HEK293 (cell line): ENCODE measurements around the gene PJVK.

Experiments
- GLIS1 ChIP-seq: fragments of 450-650 bp; formaldehyde crosslinking; IDR thresholded peaks from 2 replicates; pipeline ENCODE4 v1.5.1; 2016; ENCODE audit warnings: missing biosample characterization, missing genetic modification characterization
- HIC1 ChIP-seq: fragments of 450-650 bp; formaldehyde crosslinking; IDR thresholded peaks from 2 replicates; pipeline ENCODE4 v1.5.1; 2016; ENCODE audit warnings: missing biosample characterization, missing genetic modification characterization
- PRDM6 ChIP-seq: fragments of 450-650 bp; formaldehyde crosslinking; IDR thresholded peaks from 2 replicates; pipeline ENCODE4 v1.5.1; 2017; ENCODE audit warnings: missing biosample characterization, missing genetic modification characterization
- SCRT1 ChIP-seq: fragments of 450-650 bp; formaldehyde crosslinking; IDR thresholded peaks from 2 replicates; pipeline ENCODE4 v1.5.1; 2016; ENCODE audit warnings: missing biosample characterization, missing genetic modification characterization, borderline replicate concordance
- TCF7L2 ChIP-seq: IDR thresholded peaks from 2 replicates; pipeline ENCODE4 v1.6.1; 2011; ENCODE audit warnings: low read depth, mild to moderate bottlenecking, inconsistent platforms, low read length, moderate library complexity, borderline replicate concordance
- TSHZ1 ChIP-seq: fragments of 450-650 bp; formaldehyde crosslinking; IDR thresholded peaks from 2 replicates; pipeline ENCODE4 v1.5.1; 2016; ENCODE audit warnings: missing biosample characterization, missing genetic modification characterization, borderline replicate concordance
- YY1 ChIP-seq: fragments of 450-650 bp; formaldehyde crosslinking; IDR thresholded peaks from 2 replicates; pipeline ENCODE4 v1.5.1; 2018; ENCODE audit warnings: missing biosample characterization, missing genetic modification characterization
- ZBTB20 ChIP-seq: fragments of 450-650 bp; formaldehyde crosslinking; IDR thresholded peaks from 2 replicates; pipeline ENCODE4 v1.5.1; 2016; ENCODE audit warnings: missing biosample characterization, missing genetic modification characterization
- ZBTB21 ChIP-seq: fragments of 450-650 bp; formaldehyde crosslinking; IDR thresholded peaks from 2 replicates; pipeline ENCODE4 v1.5.1; 2017; ENCODE audit warnings: missing biosample characterization, missing genetic modification characterization
- ZBTB8A ChIP-seq: fragments of 450-650 bp; formaldehyde crosslinking; IDR thresholded peaks from 2 replicates; pipeline ENCODE4 v1.5.1; 2016; ENCODE audit warnings: missing biosample characterization, missing genetic modification characterization
- ZNF112 ChIP-seq: fragments of 450-650 bp; formaldehyde crosslinking; IDR thresholded peaks from 2 replicates; pipeline ENCODE4 v1.5.0; 2017; ENCODE audit warnings: missing biosample characterization, missing genetic modification characterization
- ZNF138 ChIP-seq: fragments of 450-650 bp; formaldehyde crosslinking; IDR thresholded peaks from 2 replicates; pipeline ENCODE4 v1.5.1; 2016; ENCODE audit warnings: missing biosample characterization, missing genetic modification characterization, borderline replicate concordance
- ZNF148 ChIP-seq: fragments of 450-650 bp; formaldehyde crosslinking; IDR thresholded peaks from 2 replicates; pipeline ENCODE4 v1.5.0; 2017; ENCODE audit warnings: missing biosample characterization, missing genetic modification characterization, borderline replicate concordance
- ZNF155 ChIP-seq: fragments of 450-650 bp; formaldehyde crosslinking; IDR thresholded peaks from 2 replicates; pipeline ENCODE4 v1.5.1; 2016; ENCODE audit warnings: missing biosample characterization, missing genetic modification characterization
- ZNF16 ChIP-seq: fragments of 450-650 bp; formaldehyde crosslinking; IDR thresholded peaks from 2 replicates; pipeline ENCODE4 v1.5.1; 2016; ENCODE audit warnings: low read depth, missing biosample characterization, missing genetic modification characterization
- ZNF2 ChIP-seq: fragments of 450-650 bp; formaldehyde crosslinking; IDR thresholded peaks from 2 replicates; pipeline ENCODE4 v1.5.1; 2016; ENCODE audit warnings: missing biosample characterization, missing genetic modification characterization
- ZNF335 ChIP-seq: fragments of 450-650 bp; formaldehyde crosslinking; conservative IDR thresholded peaks from 2 replicates; pipeline ENCODE4 v1.5.1; 2016; ENCODE audit warnings: missing biosample characterization, missing genetic modification characterization
- ZNF350 ChIP-seq: fragments of 450-650 bp; formaldehyde crosslinking; IDR thresholded peaks from 2 replicates; pipeline ENCODE4 v1.5.0; 2017; ENCODE audit warnings: missing biosample characterization, mild to moderate bottlenecking, missing genetic modification characterization
- ZNF354C ChIP-seq: fragments of 450-650 bp; formaldehyde crosslinking; IDR thresholded peaks from 2 replicates; pipeline ENCODE4 v1.5.1; 2016; ENCODE audit warnings: missing biosample characterization, missing genetic modification characterization, low read depth, borderline replicate concordance
- ZNF366 ChIP-seq: fragments of 450-650 bp; formaldehyde crosslinking; conservative IDR thresholded peaks from 2 replicates; pipeline ENCODE4 v1.5.1; 2016; ENCODE audit warnings: missing biosample characterization, missing genetic modification characterization
- ZNF391 ChIP-seq: fragments of 450-650 bp; formaldehyde crosslinking; IDR thresholded peaks from 2 replicates; pipeline ENCODE4 v1.5.1; 2016; ENCODE audit warnings: low read depth, missing biosample characterization, missing genetic modification characterization, borderline replicate concordance
- ZNF544 ChIP-seq: fragments of 450-650 bp; formaldehyde crosslinking; IDR thresholded peaks from 2 replicates; pipeline ENCODE4 v1.5.0; 2017; ENCODE audit warnings: missing biosample characterization, missing genetic modification characterization
- ZNF548 ChIP-seq: fragments of 450-650 bp; formaldehyde crosslinking; IDR thresholded peaks from 2 replicates; pipeline ENCODE4 v1.5.1; 2016; ENCODE audit warnings: missing biosample characterization, missing genetic modification characterization
- ZNF610 ChIP-seq: fragments of 450-650 bp; formaldehyde crosslinking; IDR thresholded peaks from 2 replicates; pipeline ENCODE4 v1.5.1; 2016; ENCODE audit warnings: missing biosample characterization, missing genetic modification characterization, borderline replicate concordance
- ZNF623 ChIP-seq: fragments of 450-650 bp; formaldehyde crosslinking; IDR thresholded peaks from 2 replicates; pipeline ENCODE4 v1.5.1; 2016; ENCODE audit warnings: missing biosample characterization, missing genetic modification characterization
- ZNF658 ChIP-seq: fragments of 450-650 bp; formaldehyde crosslinking; IDR thresholded peaks from 2 replicates; pipeline ENCODE4; 2016; ENCODE audit warnings: missing biosample characterization, missing genetic modification characterization
- ZNF777 ChIP-seq: fragments of 450-650 bp; formaldehyde crosslinking; IDR thresholded peaks from 2 replicates; pipeline ENCODE4 v1.5.1; 2017; ENCODE audit warnings: missing biosample characterization, missing genetic modification characterization, borderline replicate concordance
- ZXDB ChIP-seq: fragments of 450-650 bp; formaldehyde crosslinking; IDR thresholded peaks from 2 replicates; pipeline ENCODE4 v1.5.1; 2016; ENCODE audit warnings: missing biosample characterization, missing genetic modification characterization

Gene PJVK

GRCh38 chr2:178480227-178481181 is 29.3 kb downstream of the PJVK start, which contains the start of gene PLEKHA3 (continued):
- TF ChIP-seq ZNF148 (no peak), ZBTB8A (peak; percentile 84), PRDM6 (no peak), ZNF138 (no peak), ZNF2 (tag by site-specific recombination) (no peak), TCF7L2 (no peak), ZNF354C (tag by site-specific recombination) (no peak), ZNF777 (tag by site-specific recombination) (no peak), HIC1 (tag by site-specific recombination) (no peak), ZNF658 (tag by site-specific recombination) (no peak), ZNF112 (tag by site-specific recombination) (no peak), ZNF610 (tag by site-specific recombination) (no peak), ZNF335 (no peak; the same call in none of the 2 replicates), GLIS1 (peak; percentile 77), ZNF623 (tag by site-specific recombination) (no peak), ZNF548 (no peak), ZNF350 (tag by site-specific recombination) (no peak), ZXDB (peak; percentile 67), SCRT1 (no peak), ZNF155 (tag by site-specific recombination) (no peak), ZNF16 (tag by site-specific recombination) (no peak), ZNF391 (tag by site-specific recombination) (no peak), ZNF366 (tag by site-specific recombination) (no peak), ZBTB21 (tag by site-specific recombination) (no peak), ZNF544 (tag by site-specific recombination) (no peak), ZBTB20 (peak; percentile 66; the same call in 1 of the 2 replicates), YY1 (no peak), TSHZ1 (no peak)
